ENCODE results near the gene AQP7.

GRCh38 chr9:33437898-33438297 lies 35.5 kb upstream of the AQP7 start:
- no peak for TF ChIP-seq CTCF (conservative IDR thresholded peaks at IDR 0.05; ENCODE audit: low read depth, low read length)
- no peak for TF ChIP-seq EZH2 (IDR thresholded peaks at IDR 0.05; ENCODE audit: low read length, unreplicated experiment)
- no peak for TF ChIP-seq EZH2phosphoT487 (IDR thresholded peaks at IDR 0.05; ENCODE audit: borderline replicate concordance, low read length)
